Stomach (tissue), 8 donors: ENCODE measurements around the gene LOC128125822.

Experiments
- DNase-seq, 2 donors: peaks; one replicate each; pipeline versions ENCODE4 v3.0.0 to v3.0.0-alpha.2; 2013 to 2019
- H3K27ac ChIP-seq, 5 donors: fragments of 200-600 bp in 4 of 5; sonication (generic) in 4 of 5; one replicate each; pipeline ENCODE4 v1.5.1; 2013 to 2019; ENCODE audit warnings: mild to moderate bottlenecking in 1 of 5, moderate library complexity in 1 of 5
- H3K27me3 ChIP-seq, 3 donors: fragments of 200-600 bp; sonication (generic); one replicate each; pipeline ENCODE4 v1.5.1; 2017 to 2019; ENCODE audit warnings: mixed run types in 1 of 3
- H3K36me3 ChIP-seq, 4 donors: fragments of 200-600 bp; sonication (generic); 1 replicate in 3 of 4; 2 replicates in 1 of 4; pipeline ENCODE4 v1.5.1; 2016 to 2019
- H3K4me1 ChIP-seq, 4 donors: fragments of 200-600 bp; sonication (generic); one replicate each; pipeline ENCODE4 v1.5.1; 2016 to 2019
- H3K4me3 ChIP-seq, 4 donors: fragments of 200-600 bp; sonication (generic) in 3 of 4; one replicate each; pipeline ENCODE4 v1.5.1; 2016 to 2019; ENCODE audit warnings: mild to moderate bottlenecking in 1 of 4
- H3K9me3 ChIP-seq, 4 donors: fragments of 200-600 bp; sonication (generic); one replicate each; pipeline ENCODE4 v1.5.1; 2016 to 2019
- CTCF ChIP-seq, 7 experiments: fragments of 450-650 bp in 4 of 7; fragments of 200-600 bp in 3 of 7; sonication (generic) in 3 of 7; IDR thresholded peaks; one replicate each; pipeline ENCODE4 v1.5.1; 2016 to 2019; ENCODE audit warnings: antibody characterized with exemption in 7 of 7, control low read depth in 2 of 7, mild to moderate bottlenecking in 1 of 7
- EP300 ChIP-seq: sonication (generic); formaldehyde crosslinking; IDR thresholded peaks from one replicate; pipeline ENCODE4 v1.6.1; 2017; ENCODE audit warnings: antibody characterized with exemption
- POLR2A ChIP-seq, 4 donors: fragments of 450-650 bp; IDR thresholded peaks; one replicate each; pipeline ENCODE4 v1.6.1; 2016; ENCODE audit warnings: antibody characterized with exemption in 4 of 4, control low read depth in 2 of 4, mild to moderate bottlenecking in 1 of 4, moderate library complexity in 1 of 4
- POLR2AphosphoS5 ChIP-seq, 3 donors: sonication (generic); formaldehyde crosslinking; IDR thresholded peaks; one replicate each; pipeline ENCODE4 v1.6.1; 2016; ENCODE audit warnings: antibody characterized with exemption in 3 of 3
- WGBS, 5 donors: extraction: QIAGEN DNeasy Blood & Tissue Kit in 3 of 5; methylation state at CpG; one replicate each; pipeline versions ENCODE4 v1.1.5 to v1.1.7; 2013 to 2018; 5-methylcytosine and 5-hydroxymethylcytosine counted together
- intact Hi-C: fragments of 100-400 bp; cut with DNase I; formaldehyde crosslinking; loops from one replicate; pipeline ENCODE4 v1.15.1; 2023; ENCODE audit warnings: low total_unique reads
- donor health status: healthy with polysubstance abuse.
- donor health status: Bipolar disorder and iron deficiency.
- donor health status: healthy.

Gene LOC128125822

GRCh38 chr6:63573899-63574553 is 1.7 kb downstream of the LOC128125822 start:
- no peaks in the 10 kb centered on the region for H3K9me3 ChIP-seq
- no peaks in the 10 kb centered on the region for H3K27me3 ChIP-seq
- peak in 3 of 7 experiments; percentile 38 to 57 (median 48) for TF ChIP-seq CTCF (IDR thresholded peaks at IDR 0.05)
- TF ChIP-seq EP300: no peak
- TF ChIP-seq POLR2AphosphoS5 (IDR thresholded peaks at IDR 0.05): no peak
- TF ChIP-seq POLR2A (IDR thresholded peaks at IDR 0.05): no peak
- peaks cover 10 to 66% (median 41%) of the 10 kb centered on the region in 4 donors for H3K4me1 ChIP-seq
- intact Hi-C loops: no loop called here
- peaks cover 20 to 29% (median 28%) of the 10 kb centered on the region in 4 donors for H3K36me3 ChIP-seq
- peak; percentile 48 to 85 for DNase-seq
- whole genome bisulfite sequencing, 5 donors: 4 to 11% (median 5%) methylated on average over 10 of the region's 10 CpGs
- peak overlapping the region; percentile 98 to 100 (median 100) for H3K27ac ChIP-seq
- H3K4me3 ChIP-seq: peak overlapping the region; percentile 74 to 100 (median 80)

- intact Hi-C loops: no loop called here
- H3K9me3 ChIP-seq: no peaks in the 10 kb centered on the region
- no peak for DNase-seq
- no peaks in the 10 kb centered on the region for H3K27me3 ChIP-seq
- TF ChIP-seq POLR2AphosphoS5 (IDR thresholded peaks at IDR 0.05): no peak
- no peak for TF ChIP-seq CTCF (IDR thresholded peaks at IDR 0.05)
- TF ChIP-seq EP300: no peak
- TF ChIP-seq POLR2A (IDR thresholded peaks at IDR 0.05): no peak
- peak overlapping the region; percentile 74 to 100 (median 80) for H3K4me3 ChIP-seq
- WGBS, 5 donors: 34 to 70% (median 44%) methylated on average over 2 of the region's 2 CpGs
- H3K27ac ChIP-seq: peak overlapping the region in 4 of 5 donors; percentile 98 to 100 (median 100)
- H3K36me3 ChIP-seq: peaks cover 25 to 34% (median 33%) of the 10 kb centered on the region in 4 donors
- peaks cover 6 to 62% (median 40%) of the 10 kb centered on the region in 4 donors for H3K4me1 ChIP-seq
Observed at GRCh38 chr6:63574554-63574900, 2.2 kb downstream of the LOC128125822 start.

- Histone ChIP-seq H3K36me3 (peaks cover 39 to 51% (median 51%) of the 10 kb centered on the region in 4 donors), H3K4me1 (peaks cover 5 to 53% (median 25%) of the 10 kb centered on the region in 4 donors), H3K4me3 (peak overlapping the region in 2 of 4 donors; percentile 7 to 23), H3K27ac (no peak overlapping the region), H3K27me3 (no peaks in the 10 kb centered on the region), H3K9me3 (no peaks in the 10 kb centered on the region)
- WGBS, 5 donors: 44 to 68% (median 56%) methylated on average over 3 of the region's 3 CpGs
- no peak for DNase-seq
- intact Hi-C loops: loop anchor here (5.0 kb wide), 1 partner anchor 219 kb away; no protein-coding TSS in a partner anchor
- TF ChIP-seq POLR2AphosphoS5 (IDR thresholded peaks at IDR 0.05) (no peak), CTCF (IDR thresholded peaks at IDR 0.05) (no peak), POLR2A (IDR thresholded peaks at IDR 0.05) (no peak), EP300 (no peak)
Observed at GRCh38 chr6:63576147-63576772, 4.0 kb downstream of the LOC128125822 start.

- peaks cover 39 to 60% (median 56%) of the 10 kb centered on the region in 4 donors for H3K36me3 ChIP-seq
- H3K4me1 ChIP-seq: peaks cover 0 to 45% (median 20%) of the 10 kb centered on the region in 4 donors
- TF ChIP-seq POLR2A (IDR thresholded peaks at IDR 0.05): no peak
- TF ChIP-seq CTCF (IDR thresholded peaks at IDR 0.05): no peak
- TF ChIP-seq POLR2AphosphoS5 (IDR thresholded peaks at IDR 0.05): no peak
- no peak for TF ChIP-seq EP300
- DNase-seq: no peak
- no peaks in the 10 kb centered on the region for H3K27me3 ChIP-seq
- no peaks in the 10 kb centered on the region for H3K9me3 ChIP-seq
- intact Hi-C loops: loop anchor here (5.0 kb wide), 1 partner anchor 220 kb away; no protein-coding TSS in a partner anchor
- no peak overlapping the region for H3K27ac ChIP-seq
- H3K4me3 ChIP-seq: peak overlapping the region in 1 of 4 donors; percentile 23
- WGBS, 5 donors: 88 to 96% (median 92%) methylated on average over 5 of the region's 5 CpGs
Observed at GRCh38 chr6:63576985-63577712, 4.9 kb downstream of the LOC128125822 start.
